HepG2 (cell line): ENCODE measurements around the gene ADAM29.

Source experiments
- HINFP ChIP-seq: sonication (generic); formaldehyde crosslinking; IDR thresholded peaks from 2 replicates; pipeline ENCODE4 v1.4.0; 2020; ENCODE audit warnings: low read depth, mild to moderate bottlenecking, missing genetic modification reagents
- ZKSCAN1 ChIP-seq: fragments of 150-350 bp; IDR thresholded peaks from 2 replicates; pipeline ENCODE4 v1.6.1; 2014; ENCODE audit warnings: low read length
- ZNF576 ChIP-seq: sonication (generic); formaldehyde crosslinking; IDR thresholded peaks from 2 replicates; pipeline ENCODE4 v1.4.0; 2020; ENCODE audit warnings: mild to moderate bottlenecking, missing genetic modification reagents

- no peak for TF ChIP-seq ZKSCAN1
- no peak for TF ChIP-seq HINFP (CRISPR knock-in tag)
- TF ChIP-seq ZNF576 = no peak
Observed at GRCh38 chr4:174910271-174910670, 7.9 kb upstream of the ADAM29 start.
